HG03520 (cell line): Measurements from ENCODE around the gene UBE2J2.
"Not testable (repeated sequence)": the region's sequence is repeated elsewhere in the genome, so short reads cannot be mapped to it uniquely, and the experiment has no call there.

Experiments used
- ATAC-seq: cut with Tn5 transposase; IDR thresholded peaks from one replicate; pipeline ENCODE4 v1.9.1; 2021; ENCODE audit warnings: mild to moderate bottlenecking, moderate library complexity; ENCODE audit not compliant: unreplicated experiment

The UBE2J2 gene

GRCh38 chr1:1273512-1274298 lies at the start of gene UBE2J2:
UBE2J2 (minus strand) TSS chr1:1273854; CDS start chr1:1267992, 5,862 bp downstream.
- peak; percentile 74 for ATAC-seq

GRCh38 chr1:1322952-1323351 lies 49.3 kb upstream of the UBE2J2 start:
- ATAC-seq: no peak

GRCh38 chr1:1322418-1322817 lies 48.8 kb upstream of the UBE2J2 start:
- ATAC-seq: no peak

GRCh38 chr1:1321477-1321876 lies 47.8 kb upstream of the UBE2J2 start:
- no peak for ATAC-seq

- no peak for ATAC-seq
Measured at GRCh38 chr1:1320666-1321448, 47.2 kb upstream of the UBE2J2 start.

GRCh38 chr1:1319646-1319941 lies 45.9 kb upstream of the UBE2J2 start:
- ATAC-seq: no peak

- ATAC-seq: no peak
Measured at GRCh38 chr1:1318777-1319645, 45.4 kb upstream of the UBE2J2 start.

GRCh38 chr1:1318131-1318652 lies 44.5 kb upstream of the UBE2J2 start:
- ATAC-seq: no peak

- ATAC-seq: no peak
Measured at GRCh38 chr1:1317420-1317819, 43.8 kb upstream of the UBE2J2 start.

GRCh38 chr1:1316199-1316598 lies 42.5 kb upstream of the UBE2J2 start:
- ATAC-seq: not testable (repeated sequence)

- no peak for ATAC-seq
Measured at GRCh38 chr1:1315435-1315954, 41.8 kb upstream of the UBE2J2 start.

- no peak for ATAC-seq
Measured at GRCh38 chr1:1314678-1315335, 41.2 kb upstream of the UBE2J2 start.

- ATAC-seq: no peak
Measured at GRCh38 chr1:1314237-1314586, 40.6 kb upstream of the UBE2J2 start.

- no peak for ATAC-seq
Measured at GRCh38 chr1:1313500-1314236, 40.0 kb upstream of the UBE2J2 start.

GRCh38 chr1:1312450-1313314 lies 39.0 kb upstream of the UBE2J2 start:
- ATAC-seq: no peak

- no peak for ATAC-seq
Measured at GRCh38 chr1:1311107-1312104, 37.8 kb upstream of the UBE2J2 start.

GRCh38 chr1:1310476-1311053 lies 36.9 kb upstream of the UBE2J2 start:
- no peak for ATAC-seq

- ATAC-seq: no peak
Measured at GRCh38 chr1:1310109-1310385, 36.4 kb upstream of the UBE2J2 start.
